ENCODE data around the gene DDX31. TPM values are rescaled to one million over a fixed set of nuclear protein-coding genes. Genes with fewer than 3 reads are reported as not detected.

The DDX31 gene
- total and polyA plus RNA-seq, 9 of the 15 experiments (the other 6 are each of a cell fraction or from before 2014, with no cell fraction given), result 11.9 to 24.6 (median 22.2) TPM

DNA sequence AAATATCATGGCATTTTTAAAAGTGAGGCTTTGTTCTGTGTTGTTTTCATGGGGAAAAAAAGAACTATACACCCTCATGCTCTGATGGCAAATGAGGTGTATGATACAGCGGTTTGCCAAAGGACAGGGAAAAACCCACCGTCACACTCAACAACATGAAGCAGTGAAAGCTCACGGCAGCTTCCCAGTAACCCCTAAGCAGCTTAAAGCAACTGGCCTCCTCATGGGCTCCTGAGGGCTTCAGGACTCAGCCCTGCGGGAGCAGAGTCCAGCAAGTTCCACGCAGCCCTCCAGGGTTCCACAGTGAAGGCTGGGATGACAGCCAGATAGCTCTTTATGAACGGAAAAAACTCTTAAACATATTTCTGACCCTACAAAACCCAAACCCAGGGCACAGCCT, 74.5 kb downstream of the DDX31 start:
- H3K4me3 ChIP-seq, result no peak overlapping the region
- peaks cover 57% of the 10 kb centered on the region; the same call in 2 of the 3 replicates for H3K36me3 ChIP-seq (ENCODE audit: control insufficient read depth, insufficient read depth, low read length)
- H3K4me1 ChIP-seq (replicated peaks in 1 of 2; ENCODE audit: control insufficient read depth in 2 of 2, insufficient read depth in 2 of 2, low read length in 2 of 2), result peaks cover 0 to 3% of the 10 kb centered on the region in 2 experiments; a peak in 1 of 5 replicates
- no peaks in the 10 kb centered on the region for H3K27me3 ChIP-seq (ENCODE audit: control insufficient read depth in 2 of 2, insufficient read depth in 2 of 2, low read length in 2 of 2)
- WGBS (ENCODE audit: insufficient coverage, low coverage, missing lambda C conversion rate), result 89% methylated on average over 5 of the region's 6 CpGs
- DNase-seq (ENCODE audit: extremely low read depth in 1 of 4, low spot score in 3 of 4) (no peak), FAIRE-seq (no peak), ATAC-seq (no peak)
- no peak overlapping the region for H3K9ac ChIP-seq (ENCODE audit: insufficient read depth in 1 of 2, low read depth in 2 of 2, low read length in 2 of 2)
- TF ChIP-seq, protein P1, sequence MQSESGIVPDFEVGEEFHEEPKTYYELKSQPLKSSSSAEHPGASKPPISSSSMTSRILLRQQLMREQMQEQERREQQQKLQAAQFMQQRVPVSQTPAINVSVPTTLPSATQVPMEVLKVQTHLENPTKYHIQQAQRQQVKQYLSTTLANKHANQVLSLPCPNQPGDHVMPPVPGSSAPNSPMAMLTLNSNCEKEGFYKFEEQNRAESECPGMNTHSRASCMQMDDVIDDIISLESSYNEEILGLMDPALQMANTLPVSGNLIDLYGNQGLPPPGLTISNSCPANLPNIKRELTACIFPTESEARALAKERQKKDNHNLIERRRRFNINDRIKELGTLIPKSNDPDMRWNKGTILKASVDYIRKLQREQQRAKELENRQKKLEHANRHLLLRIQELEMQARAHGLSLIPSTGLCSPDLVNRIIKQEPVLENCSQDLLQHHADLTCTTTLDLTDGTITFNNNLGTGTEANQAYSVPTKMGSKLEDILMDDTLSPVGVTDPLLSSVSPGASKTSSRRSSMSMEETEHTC (IDR thresholded peaks at IDR 0.05), result no peak
- TF ChIP-seq, protein P2, sequence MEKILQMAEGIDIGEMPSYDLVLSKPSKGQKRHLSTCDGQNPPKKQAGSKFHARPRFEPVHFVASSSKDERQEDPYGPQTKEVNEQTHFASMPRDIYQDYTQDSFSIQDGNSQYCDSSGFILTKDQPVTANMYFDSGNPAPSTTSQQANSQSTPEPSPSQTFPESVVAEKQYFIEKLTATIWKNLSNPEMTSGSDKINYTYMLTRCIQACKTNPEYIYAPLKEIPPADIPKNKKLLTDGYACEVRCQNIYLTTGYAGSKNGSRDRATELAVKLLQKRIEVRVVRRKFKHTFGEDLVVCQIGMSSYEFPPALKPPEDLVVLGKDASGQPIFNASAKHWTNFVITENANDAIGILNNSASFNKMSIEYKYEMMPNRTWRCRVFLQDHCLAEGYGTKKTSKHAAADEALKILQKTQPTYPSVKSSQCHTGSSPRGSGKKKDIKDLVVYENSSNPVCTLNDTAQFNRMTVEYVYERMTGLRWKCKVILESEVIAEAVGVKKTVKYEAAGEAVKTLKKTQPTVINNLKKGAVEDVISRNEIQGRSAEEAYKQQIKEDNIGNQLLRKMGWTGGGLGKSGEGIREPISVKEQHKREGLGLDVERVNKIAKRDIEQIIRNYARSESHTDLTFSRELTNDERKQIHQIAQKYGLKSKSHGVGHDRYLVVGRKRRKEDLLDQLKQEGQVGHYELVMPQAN (IDR thresholded peaks at IDR 0.05; ENCODE audit: borderline replicate concordance), result no peak
- TF ChIP-seq POLR3G (IDR thresholded peaks at IDR 0.05; ENCODE audit: extremely low read depth, insufficient read length, insufficient replicate concordance) (no peak), SMAD2 (IDR thresholded peaks at IDR 0.05; ENCODE audit: low read depth, low read length) (no peak), ZNF184 (CRISPR knock-in tag; IDR thresholded peaks at IDR 0.05) (no peak), ZBTB8A (IDR thresholded peaks at IDR 0.05; ENCODE audit: partially characterized antibody) (no peak), SIN3B (IDR thresholded peaks at IDR 0.05; ENCODE audit: low read depth) (no peak), NFE2 (IDR thresholded peaks at IDR 0.05; ENCODE audit: low read depth) (no peak), BRF1 (IDR thresholded peaks at IDR 0.05; ENCODE audit: borderline replicate concordance, extremely low read depth, insufficient read length) (no peak), HDAC8 (tag; IDR thresholded peaks at IDR 0.05) (no peak)
- TF ChIP-seq, protein P3, sequence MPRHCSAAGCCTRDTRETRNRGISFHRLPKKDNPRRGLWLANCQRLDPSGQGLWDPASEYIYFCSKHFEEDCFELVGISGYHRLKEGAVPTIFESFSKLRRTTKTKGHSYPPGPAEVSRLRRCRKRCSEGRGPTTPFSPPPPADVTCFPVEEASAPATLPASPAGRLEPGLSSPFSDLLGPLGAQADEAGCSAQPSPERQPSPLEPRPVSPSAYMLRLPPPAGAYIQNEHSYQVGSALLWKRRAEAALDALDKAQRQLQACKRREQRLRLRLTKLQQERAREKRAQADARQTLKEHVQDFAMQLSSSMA (CRISPR knock-in tag; IDR thresholded peaks at IDR 0.05), result no peak
- TF ChIP-seq, protein P4, sequence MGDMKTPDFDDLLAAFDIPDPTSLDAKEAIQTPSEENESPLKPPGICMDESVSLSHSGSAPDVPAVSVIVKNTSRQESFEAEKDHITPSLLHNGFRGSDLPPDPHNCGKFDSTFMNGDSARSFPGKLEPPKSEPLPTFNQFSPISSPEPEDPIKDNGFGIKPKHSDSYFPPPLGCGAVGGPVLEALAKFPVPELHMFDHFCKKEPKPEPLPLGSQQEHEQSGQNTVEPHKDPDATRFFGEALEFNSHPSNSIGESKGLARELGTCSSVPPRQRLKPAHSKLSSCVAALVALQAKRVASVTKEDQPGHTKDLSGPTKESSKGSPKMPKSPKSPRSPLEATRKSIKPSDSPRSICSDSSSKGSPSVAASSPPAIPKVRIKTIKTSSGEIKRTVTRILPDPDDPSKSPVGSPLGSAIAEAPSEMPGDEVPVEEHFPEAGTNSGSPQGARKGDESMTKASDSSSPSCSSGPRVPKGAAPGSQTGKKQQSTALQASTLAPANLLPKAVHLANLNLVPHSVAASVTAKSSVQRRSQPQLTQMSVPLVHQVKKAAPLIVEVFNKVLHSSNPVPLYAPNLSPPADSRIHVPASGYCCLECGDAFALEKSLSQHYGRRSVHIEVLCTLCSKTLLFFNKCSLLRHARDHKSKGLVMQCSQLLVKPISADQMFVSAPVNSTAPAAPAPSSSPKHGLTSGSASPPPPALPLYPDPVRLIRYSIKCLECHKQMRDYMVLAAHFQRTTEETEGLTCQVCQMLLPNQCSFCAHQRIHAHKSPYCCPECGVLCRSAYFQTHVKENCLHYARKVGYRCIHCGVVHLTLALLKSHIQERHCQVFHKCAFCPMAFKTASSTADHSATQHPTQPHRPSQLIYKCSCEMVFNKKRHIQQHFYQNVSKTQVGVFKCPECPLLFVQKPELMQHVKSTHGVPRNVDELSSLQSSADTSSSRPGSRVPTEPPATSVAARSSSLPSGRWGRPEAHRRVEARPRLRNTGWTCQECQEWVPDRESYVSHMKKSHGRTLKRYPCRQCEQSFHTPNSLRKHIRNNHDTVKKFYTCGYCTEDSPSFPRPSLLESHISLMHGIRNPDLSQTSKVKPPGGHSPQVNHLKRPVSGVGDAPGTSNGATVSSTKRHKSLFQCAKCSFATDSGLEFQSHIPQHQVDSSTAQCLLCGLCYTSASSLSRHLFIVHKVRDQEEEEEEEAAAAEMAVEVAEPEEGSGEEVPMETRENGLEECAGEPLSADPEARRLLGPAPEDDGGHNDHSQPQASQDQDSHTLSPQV (IDR thresholded peaks at IDR 0.05), result no peak
- H3K79me2 ChIP-seq (ENCODE audit: control insufficient read depth, insufficient read depth, low read length), result no peaks in the 10 kb centered on the region
- no peak overlapping the region for H3K4me2 ChIP-seq (ENCODE audit: insufficient read depth, low read length)
- no peaks in the 10 kb centered on the region for H3K9me1 ChIP-seq (ENCODE audit: control insufficient read depth, insufficient read depth, low read length)
- no peak overlapping the region for H3K27ac ChIP-seq (ENCODE audit: extremely low read depth, low read depth, low read length)
- H4K20me1 ChIP-seq (replicated peaks; ENCODE audit: control insufficient read depth, insufficient read depth, low read length), result peaks cover 14% of the 10 kb centered on the region
- ChIA-PET CTCF (ENCODE audit: low intra/inter-chr PET ratio) (no interaction called here), POLR2A (interaction anchor here (1.1 kb wide), 1 partner anchor 304 kb away, joined by 4 read pairs; no protein-coding TSS in a partner anchor)
- H3K9me3 ChIP-seq (replicated peaks; ENCODE audit: control insufficient read depth, insufficient read depth, low read depth, low read length), result no peaks in the 10 kb centered on the region
- no TSS peak for BruUV-seq (replicated peaks)
- in situ Hi-C loops (cut with MboI) (no loop called here), intact Hi-C loops (cut with micrococcal nuclease) (no loop called here)
- H2AFZ ChIP-seq (ENCODE audit: low read depth, low read length), result no peak overlapping the region
